Measurements from ENCODE around the gene ROR2.

DNA sequence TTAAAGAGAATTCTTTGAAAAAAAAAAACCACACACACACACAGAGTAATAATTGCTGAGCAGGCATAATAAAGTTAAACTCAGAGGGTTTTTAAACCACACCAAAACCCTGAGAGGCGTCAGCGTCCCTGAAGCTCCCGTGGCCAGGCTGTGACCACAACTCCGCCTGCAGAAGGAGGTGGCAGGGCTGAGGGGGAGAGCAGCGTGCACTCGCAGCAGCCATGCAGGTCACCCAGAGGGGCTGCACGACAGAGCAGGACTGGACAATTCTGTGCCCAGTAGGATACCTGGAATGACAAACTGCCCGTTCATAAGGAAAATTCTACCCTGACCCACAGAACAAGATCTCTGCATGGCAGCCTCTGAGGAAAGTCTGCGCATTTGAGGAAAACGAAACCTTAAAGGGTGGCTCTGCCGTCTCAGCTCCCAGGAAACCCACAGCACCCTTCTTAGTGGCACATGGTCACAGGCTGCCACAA, 44.0 kb downstream of the ROR2 start:
- no peak for TF ChIP-seq POLR2A (IDR thresholded peaks at IDR 0.05)
- TF ChIP-seq, protein P1, sequence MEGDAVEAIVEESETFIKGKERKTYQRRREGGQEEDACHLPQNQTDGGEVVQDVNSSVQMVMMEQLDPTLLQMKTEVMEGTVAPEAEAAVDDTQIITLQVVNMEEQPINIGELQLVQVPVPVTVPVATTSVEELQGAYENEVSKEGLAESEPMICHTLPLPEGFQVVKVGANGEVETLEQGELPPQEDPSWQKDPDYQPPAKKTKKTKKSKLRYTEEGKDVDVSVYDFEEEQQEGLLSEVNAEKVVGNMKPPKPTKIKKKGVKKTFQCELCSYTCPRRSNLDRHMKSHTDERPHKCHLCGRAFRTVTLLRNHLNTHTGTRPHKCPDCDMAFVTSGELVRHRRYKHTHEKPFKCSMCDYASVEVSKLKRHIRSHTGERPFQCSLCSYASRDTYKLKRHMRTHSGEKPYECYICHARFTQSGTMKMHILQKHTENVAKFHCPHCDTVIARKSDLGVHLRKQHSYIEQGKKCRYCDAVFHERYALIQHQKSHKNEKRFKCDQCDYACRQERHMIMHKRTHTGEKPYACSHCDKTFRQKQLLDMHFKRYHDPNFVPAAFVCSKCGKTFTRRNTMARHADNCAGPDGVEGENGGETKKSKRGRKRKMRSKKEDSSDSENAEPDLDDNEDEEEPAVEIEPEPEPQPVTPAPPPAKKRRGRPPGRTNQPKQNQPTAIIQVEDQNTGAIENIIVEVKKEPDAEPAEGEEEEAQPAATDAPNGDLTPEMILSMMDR (IDR thresholded peaks at IDR 0.05) = no peak

Data from heart left ventricle (tissue), 13 donors.